ENCODE data around the gene SOWAHC. TPM values are rescaled to one million over a fixed set of nuclear protein-coding genes. Genes with fewer than 3 reads are reported as not detected.
A peak's percentile ranks its signal among the peaks of the same experiment; 100 is the strongest.

SOWAHC gene
- total and polyA plus RNA-seq, 2 of the 13 experiments (the other 11 are each of a cell fraction or from before 2014, with no cell fraction given), result 21.2 to 22.5 TPM

GRCh38 chr2:109607766-109608165 lies 6.4 kb upstream of the SOWAHC start:
- no peak for FAIRE-seq
- Histone ChIP-seq H3K4me3 (replicated peaks in 1 of 3; ENCODE audit: insufficient read depth in 1 of 3, low read depth in 2 of 3, low read length in 3 of 3) (no peak overlapping the region), H3K4me2 (ENCODE audit: low read depth, low read length) (0 out of 2 replicates have a peak overlapping the region, but pooled peaks have one; percentile 24), H3K4me1 (ENCODE audit: insufficient read depth, low read length) (peaks cover 56% of the 10 kb centered on the region), H3K27ac (ENCODE audit: extremely low read length, insufficient read depth, low read length) (no peak overlapping the region), H4K20me1 (ENCODE audit: insufficient read depth, low read length) (peaks cover 14% of the 10 kb centered on the region), H3K9me3 (ENCODE audit: low read length) (no peaks in the 10 kb centered on the region), H3K27me3 (ENCODE audit: control insufficient read depth in 1 of 2, insufficient read depth in 2 of 2, low read length in 2 of 2) (no peaks in the 10 kb centered on the region), H3K9ac (ENCODE audit: insufficient read depth, low read depth, low read length) (no peak overlapping the region), H2AFZ (ENCODE audit: low read length) (no peak overlapping the region), H3K79me2 (ENCODE audit: insufficient read depth, low read length) (peaks cover 91% of the 10 kb centered on the region), H3K36me3 (replicated peaks in 1 of 2; ENCODE audit: control insufficient read depth in 1 of 2, insufficient read depth in 2 of 2, low read length in 2 of 2) (peaks cover 1 to 2% of the 10 kb centered on the region in 2 experiments; a peak in 3 of 5 replicates)
- ATAC-seq, result no peak
- WGBS (ENCODE audit: low lambda C conversion rate), result 86% methylated on average over 2 of the region's 2 CpGs
- intact Hi-C loops (cut with micrococcal nuclease; ENCODE audit: unreplicated experiment) (no loop called here), in situ Hi-C loops (cut with HindIII; ENCODE audit: extremely low pct_ligation_motif_present, low pct_unique_long_range_greater_than_20kb) (no loop called here)
- DNase-seq (ENCODE audit: low spot score), result no peak
- TF ChIP-seq ZKSCAN1 (IDR thresholded peaks at IDR 0.05; ENCODE audit: low read length), result no peak
- TF ChIP-seq, protein P1, sequence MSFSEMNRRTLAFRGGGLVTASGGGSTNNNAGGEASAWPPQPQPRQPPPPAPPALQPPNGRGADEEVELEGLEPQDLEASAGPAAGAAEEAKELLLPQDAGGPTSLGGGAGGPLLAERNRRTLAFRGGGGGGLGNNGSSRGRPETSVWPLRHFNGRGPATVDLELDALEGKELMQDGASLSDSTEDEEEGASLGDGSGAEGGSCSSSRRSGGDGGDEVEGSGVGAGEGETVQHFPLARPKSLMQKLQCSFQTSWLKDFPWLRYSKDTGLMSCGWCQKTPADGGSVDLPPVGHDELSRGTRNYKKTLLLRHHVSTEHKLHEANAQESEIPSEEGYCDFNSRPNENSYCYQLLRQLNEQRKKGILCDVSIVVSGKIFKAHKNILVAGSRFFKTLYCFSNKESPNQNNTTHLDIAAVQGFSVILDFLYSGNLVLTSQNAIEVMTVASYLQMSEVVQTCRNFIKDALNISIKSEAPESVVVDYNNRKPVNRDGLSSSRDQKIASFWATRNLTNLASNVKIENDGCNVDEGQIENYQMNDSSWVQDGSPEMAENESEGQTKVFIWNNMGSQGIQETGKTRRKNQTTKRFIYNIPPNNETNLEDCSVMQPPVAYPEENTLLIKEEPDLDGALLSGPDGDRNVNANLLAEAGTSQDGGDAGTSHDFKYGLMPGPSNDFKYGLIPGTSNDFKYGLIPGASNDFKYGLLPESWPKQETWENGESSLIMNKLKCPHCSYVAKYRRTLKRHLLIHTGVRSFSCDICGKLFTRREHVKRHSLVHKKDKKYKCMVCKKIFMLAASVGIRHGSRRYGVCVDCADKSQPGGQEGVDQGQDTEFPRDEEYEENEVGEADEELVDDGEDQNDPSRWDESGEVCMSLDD (CRISPR knock-in tag; IDR thresholded peaks at IDR 0.05; ENCODE audit: borderline replicate concordance), result no peak
- TF ChIP-seq ZNF296 (CRISPR knock-in tag; conservative IDR thresholded peaks at IDR 0.05), result no peak
- no peak for TF ChIP-seq NAIF1 (CRISPR knock-in tag; IDR thresholded peaks at IDR 0.05; ENCODE audit: borderline replicate concordance)
- no peak for TF ChIP-seq KMT2B (CRISPR knock-in tag; IDR thresholded peaks at IDR 0.05)
- no peak for TF ChIP-seq RXRA (CRISPR knock-in tag; IDR thresholded peaks at IDR 0.05)
- TF ChIP-seq RNF2 (conservative IDR thresholded peaks at IDR 0.05; ENCODE audit: low read depth), result no peak
- TF ChIP-seq ZNF678 (CRISPR knock-in tag; IDR thresholded peaks at IDR 0.05), result no peak
- no peak for TF ChIP-seq CBFB (CRISPR knock-in tag; IDR thresholded peaks at IDR 0.05)
- TF ChIP-seq, protein P2, sequence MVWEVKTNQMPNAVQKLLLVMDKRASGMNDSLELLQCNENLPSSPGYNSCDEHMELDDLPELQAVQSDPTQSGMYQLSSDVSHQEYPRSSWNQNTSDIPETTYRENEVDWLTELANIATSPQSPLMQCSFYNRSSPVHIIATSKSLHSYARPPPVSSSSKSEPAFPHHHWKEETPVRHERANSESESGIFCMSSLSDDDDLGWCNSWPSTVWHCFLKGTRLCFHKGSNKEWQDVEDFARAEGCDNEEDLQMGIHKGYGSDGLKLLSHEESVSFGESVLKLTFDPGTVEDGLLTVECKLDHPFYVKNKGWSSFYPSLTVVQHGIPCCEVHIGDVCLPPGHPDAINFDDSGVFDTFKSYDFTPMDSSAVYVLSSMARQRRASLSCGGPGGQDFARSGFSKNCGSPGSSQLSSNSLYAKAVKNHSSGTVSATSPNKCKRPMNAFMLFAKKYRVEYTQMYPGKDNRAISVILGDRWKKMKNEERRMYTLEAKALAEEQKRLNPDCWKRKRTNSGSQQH (CRISPR knock-in tag; IDR thresholded peaks at IDR 0.05; ENCODE audit: low read depth), result no peak
- TF ChIP-seq ZBTB44 (CRISPR knock-in tag; IDR thresholded peaks at IDR 0.05), result no peak
- no peak for TF ChIP-seq UBTF (CRISPR knock-in tag; IDR thresholded peaks at IDR 0.05)
- no peak for TF ChIP-seq ZNF3 (CRISPR knock-in tag; IDR thresholded peaks at IDR 0.05)
- no peak for TF ChIP-seq ZNF839 (CRISPR knock-in tag; IDR thresholded peaks at IDR 0.05; ENCODE audit: borderline replicate concordance)
- no peak for TF ChIP-seq NR2C2 (CRISPR knock-in tag; IDR thresholded peaks at IDR 0.05; ENCODE audit: borderline replicate concordance)
- TF ChIP-seq PCBP2 (optimal IDR thresholded peaks at IDR 0.05; ENCODE audit: low read depth, low read length, poor library complexity, severe bottlenecking), result no peak
- TF ChIP-seq NCOA1 (CRISPR knock-in tag; IDR thresholded peaks at IDR 0.05), result no peak
- ChIA-PET CTCF (ENCODE audit: low intra/inter-chr PET ratio, low total read pairs) (no interaction called here), POLR2A (interaction anchor here (1.0 kb wide), 1 partner anchor 37 kb away, joined by 5 read pairs; no protein-coding TSS in a partner anchor)
- no TSS peak for BruUV-seq (replicated peaks)
